Trophoblast cell (in vitro differentiated cells and primary cell): Measurements from ENCODE around the gene TNRC6B.
"Not testable (repeated sequence)": the region's sequence is repeated elsewhere in the genome, so short reads cannot be mapped to it uniquely, and the experiment has no call there.

Experiments
- DNase-seq, 2 donors: peaks; one replicate each; pipeline ENCODE4 v3.0.0-alpha.2; 2016
- H2AFZ ChIP-seq: 2 replicates; pipeline ENCODE4 v1.6.1; 2013; ENCODE audit warnings: low read length, moderate library complexity, mild to moderate bottlenecking; ENCODE audit not compliant: insufficient read depth, poor library complexity
- H2AK5ac ChIP-seq: 2 replicates; pipeline ENCODE4 v1.6.1; 2013; ENCODE audit warnings: mild to moderate bottlenecking, low read length
- H2BK120ac ChIP-seq: 2 replicates; pipeline ENCODE4 v1.6.1; 2013; ENCODE audit warnings: low read length, mild to moderate bottlenecking, moderate library complexity; ENCODE audit not compliant: insufficient read depth, poor library complexity
- H2BK12ac ChIP-seq: 2 replicates; pipeline ENCODE4 v1.6.1; 2013; ENCODE audit warnings: mild to moderate bottlenecking, low read length, moderate library complexity
- H2BK5ac ChIP-seq: 2 replicates; pipeline ENCODE4 v1.6.1; 2013; ENCODE audit warnings: low read length, low read depth, moderate library complexity, mild to moderate bottlenecking; ENCODE audit not compliant: poor library complexity
- H3K14ac ChIP-seq: 2 replicates; pipeline ENCODE4 v1.6.1; 2013; ENCODE audit warnings: mild to moderate bottlenecking, low read length
- H3K18ac ChIP-seq: 2 replicates; pipeline ENCODE4 v1.6.1; 2013; ENCODE audit warnings: mild to moderate bottlenecking, low read length
- H3K23ac ChIP-seq: 2 replicates; pipeline ENCODE4 v1.6.1; 2013; ENCODE audit warnings: low read length
- H3K27ac ChIP-seq: 2 replicates; pipeline ENCODE4 v1.5.1; 2013; ENCODE audit warnings: low read depth, mild to moderate bottlenecking, inconsistent platforms, low read length, moderate library complexity
- H3K27me3 ChIP-seq: 2 replicates; pipeline ENCODE4 v1.6.1; 2013; ENCODE audit warnings: inconsistent platforms, mild to moderate bottlenecking, low read length, moderate library complexity; ENCODE audit not compliant: insufficient read depth
- H3K36me3 ChIP-seq, 2 experiments: 1 replicate in 1 of 2; 2 replicates in 1 of 2; pipeline ENCODE4 v1.6.1; 2013; ENCODE audit warnings: low read length in 2 of 2, mild to moderate bottlenecking in 2 of 2, moderate library complexity in 1 of 2; ENCODE audit not compliant: insufficient read depth in 2 of 2, control insufficient read depth in 1 of 2
- H3K4ac ChIP-seq: 2 replicates; pipeline ENCODE4 v1.6.1; 2013; ENCODE audit warnings: low read depth, mild to moderate bottlenecking, low read length, moderate library complexity
- H3K4me1 ChIP-seq, 2 experiments: 1 replicate in 1 of 2; 2 replicates in 1 of 2; pipeline ENCODE4 v1.6.1; 2013; ENCODE audit warnings: low read length in 2 of 2, mild to moderate bottlenecking in 2 of 2, moderate library complexity in 1 of 2; ENCODE audit not compliant: insufficient read depth in 2 of 2, control insufficient read depth in 1 of 2
- H3K4me2 ChIP-seq: 2 replicates; pipeline ENCODE4 v1.6.1; 2013; ENCODE audit warnings: inconsistent platforms, mild to moderate bottlenecking, low read length, moderate library complexity
- H3K4me3 ChIP-seq: 2 replicates; pipeline ENCODE4 v1.5.1; 2013; ENCODE audit warnings: mild to moderate bottlenecking, low read depth, low read length, inconsistent platforms
- H3K79me1 ChIP-seq: one replicate; pipeline ENCODE4 v1.6.1; 2013; ENCODE audit warnings: low read length
- H3K79me2 ChIP-seq: 2 replicates; pipeline ENCODE4 v1.6.1; 2013; ENCODE audit warnings: low read length, mild to moderate bottlenecking; ENCODE audit not compliant: control insufficient read depth, insufficient read depth, poor library complexity
- H3K9ac ChIP-seq: 2 replicates; pipeline ENCODE4 v1.6.1; 2013; ENCODE audit warnings: mild to moderate bottlenecking, low read length
- H3K9me3 ChIP-seq: 2 replicates; pipeline ENCODE4 v1.6.1; 2013; ENCODE audit warnings: low read depth, mild to moderate bottlenecking, control low read depth, inconsistent platforms, low read length; ENCODE audit not compliant: insufficient read depth
- H4K12ac ChIP-seq: 2 replicates; pipeline ENCODE4 v1.6.1; 2013; ENCODE audit warnings: low read depth, mild to moderate bottlenecking, low read length, moderate library complexity
- H4K8ac ChIP-seq: 2 replicates; pipeline ENCODE4 v1.6.1; 2013; ENCODE audit warnings: low read depth, mild to moderate bottlenecking, low read length, moderate library complexity
- H4K91ac ChIP-seq: one replicate; pipeline ENCODE4 v1.6.1; 2013; ENCODE audit warnings: low read depth, mild to moderate bottlenecking, low read length, moderate library complexity
- WGBS: extraction: QIAGEN DNeasy Blood & Tissue Kit; methylation state at CpG from one replicate; pipeline ENCODE4 v1.1.7; 2013; ENCODE audit warnings: missing lambda C conversion rate; ENCODE audit not compliant: insufficient read length, insufficient coverage; ENCODE audit errors: extremely low coverage; 5-methylcytosine and 5-hydroxymethylcytosine counted together

The TNRC6B gene

DNA sequence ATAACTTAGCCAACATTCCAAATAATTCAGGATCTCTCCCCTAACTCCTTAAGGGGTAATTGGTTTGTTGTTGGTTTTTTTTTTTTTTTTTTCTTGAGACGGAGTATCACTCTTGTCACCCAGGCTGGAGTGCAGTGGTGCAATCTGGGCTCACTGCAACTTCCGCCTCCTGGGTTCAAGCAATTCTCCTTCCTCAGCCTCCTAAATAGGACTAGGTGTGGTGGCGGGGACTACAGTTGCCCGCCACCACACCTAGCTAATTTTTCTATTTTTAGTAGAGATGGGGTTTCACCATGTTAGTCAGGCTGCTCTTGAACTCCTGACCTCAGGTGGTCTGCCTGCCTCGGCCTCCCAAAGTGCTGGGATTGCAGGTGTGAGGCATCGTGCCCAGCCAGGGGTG is 21.0 kb upstream of the TNRC6B start:
- not testable (repeated sequence) for H4K8ac ChIP-seq, H2BK5ac ChIP-seq, H3K4ac ChIP-seq, H3K4me3 ChIP-seq, H3K4me1 ChIP-seq, H2AK5ac ChIP-seq, H3K9me3 ChIP-seq, H3K9ac ChIP-seq, DNase-seq, H3K18ac ChIP-seq, H3K27ac ChIP-seq, H2AFZ ChIP-seq, H3K14ac ChIP-seq, H3K27me3 ChIP-seq, H3K36me3 ChIP-seq, H4K91ac ChIP-seq, H2BK12ac ChIP-seq, H3K79me2 ChIP-seq, H3K4me2 ChIP-seq, H3K79me1 ChIP-seq, H4K12ac ChIP-seq, H3K23ac ChIP-seq, H2BK120ac ChIP-seq
- no CpG with 5 or more reads among the region's 6 CpGs for WGBS

DNA sequence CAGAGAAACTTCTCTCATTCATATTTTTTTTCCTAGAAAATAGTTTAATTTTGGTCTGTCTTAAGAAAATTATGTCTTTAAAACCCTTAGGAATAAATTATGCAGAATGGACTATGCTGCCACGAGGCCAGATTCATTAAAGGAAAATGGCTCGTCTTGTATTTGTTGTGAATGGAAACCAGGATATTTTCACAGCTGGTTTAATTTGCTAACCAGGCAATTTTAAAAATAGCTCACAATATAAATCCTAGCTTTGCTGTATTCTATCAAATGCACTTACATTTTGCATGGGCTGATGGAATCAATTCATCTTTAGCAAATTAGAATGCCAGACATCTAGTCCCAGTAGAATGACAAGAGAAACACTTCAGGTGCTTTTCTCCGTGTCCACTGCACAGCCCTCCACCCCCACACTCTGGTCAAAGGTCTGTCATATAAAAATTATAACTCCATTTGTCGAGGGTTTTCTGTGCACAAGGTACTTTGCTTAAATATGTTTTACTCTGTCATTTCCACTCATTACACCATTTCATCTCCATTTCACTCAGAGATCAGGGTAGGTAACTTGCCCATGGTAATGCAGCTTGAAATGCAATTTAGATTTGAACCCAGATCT is 20.3 kb upstream of the TNRC6B start:
- no peak overlapping the region for H3K18ac ChIP-seq
- H2BK5ac ChIP-seq, result no peak overlapping the region
- H3K27ac ChIP-seq, result no peak overlapping the region
- no peak overlapping the region for H4K8ac ChIP-seq
- no peak overlapping the region for H3K4me3 ChIP-seq
- no peak overlapping the region for H2BK12ac ChIP-seq
- no peak overlapping the region for H3K23ac ChIP-seq
- H3K79me1 ChIP-seq, result no peaks in the 10 kb centered on the region
- no peaks in the 10 kb centered on the region for H3K79me2 ChIP-seq
- H4K91ac ChIP-seq, result no peak overlapping the region
- no peak overlapping the region for H2AFZ ChIP-seq
- no peak overlapping the region for H3K4ac ChIP-seq
- no CpG with 5 or more reads among the region's 4 CpGs for WGBS
- no peak overlapping the region for H3K14ac ChIP-seq
- no peak overlapping the region for H2AK5ac ChIP-seq
- no peak overlapping the region for H3K9ac ChIP-seq
- no peaks in the 10 kb centered on the region for H3K9me3 ChIP-seq
- H3K4me2 ChIP-seq, result no peak overlapping the region
- H3K36me3 ChIP-seq, result no peaks in the 10 kb centered on the region
- no peak for DNase-seq
- H3K27me3 ChIP-seq, result no peaks in the 10 kb centered on the region
- H2BK120ac ChIP-seq, result no peak overlapping the region
- H3K4me1 ChIP-seq, result no peaks in the 10 kb centered on the region
- H4K12ac ChIP-seq, result no peak overlapping the region

DNA sequence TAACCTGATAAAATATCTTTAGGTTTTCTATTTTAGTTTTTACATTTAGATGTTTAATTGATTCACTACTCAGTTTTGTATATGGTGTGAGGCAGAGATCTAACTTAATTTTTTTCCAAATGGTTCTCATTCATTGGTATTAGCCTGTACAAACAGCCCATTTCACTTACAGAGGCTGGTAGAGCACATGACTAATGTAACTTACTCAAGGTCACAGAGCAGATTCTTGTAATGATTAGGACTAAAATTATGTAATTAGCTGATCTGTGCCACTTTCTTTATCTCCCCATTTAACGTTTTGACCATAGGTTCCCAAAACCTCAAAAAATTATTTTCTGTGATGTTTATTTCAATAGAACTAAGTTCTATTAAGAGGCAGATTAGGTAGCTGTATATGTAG is 16.5 kb upstream of the TNRC6B start:
- no peak overlapping the region for H3K9ac ChIP-seq
- no peak overlapping the region for H3K14ac ChIP-seq
- no peak overlapping the region for H3K4me2 ChIP-seq
- no peaks in the 10 kb centered on the region for H3K79me1 ChIP-seq
- DNase-seq, result no peak
- no peaks in the 10 kb centered on the region for H3K36me3 ChIP-seq
- WGBS, result no CpG with 5 or more reads among the region's 1 CpG
- H2AFZ ChIP-seq, result no peak overlapping the region
- H4K8ac ChIP-seq, result no peak overlapping the region
- H3K23ac ChIP-seq, result no peak overlapping the region
- H3K27ac ChIP-seq, result no peak overlapping the region
- H2BK120ac ChIP-seq, result no peak overlapping the region
- no peak overlapping the region for H3K4ac ChIP-seq
- H4K91ac ChIP-seq, result no peak overlapping the region
- no peaks in the 10 kb centered on the region for H3K27me3 ChIP-seq
- no peaks in the 10 kb centered on the region for H3K9me3 ChIP-seq
- no peaks in the 10 kb centered on the region for H3K79me2 ChIP-seq
- H3K4me1 ChIP-seq, result no peaks in the 10 kb centered on the region
- H4K12ac ChIP-seq, result no peak overlapping the region
- H3K18ac ChIP-seq, result no peak overlapping the region
- no peak overlapping the region for H2AK5ac ChIP-seq
- no peak overlapping the region for H2BK5ac ChIP-seq
- H2BK12ac ChIP-seq, result no peak overlapping the region
- H3K4me3 ChIP-seq, result no peak overlapping the region

DNA sequence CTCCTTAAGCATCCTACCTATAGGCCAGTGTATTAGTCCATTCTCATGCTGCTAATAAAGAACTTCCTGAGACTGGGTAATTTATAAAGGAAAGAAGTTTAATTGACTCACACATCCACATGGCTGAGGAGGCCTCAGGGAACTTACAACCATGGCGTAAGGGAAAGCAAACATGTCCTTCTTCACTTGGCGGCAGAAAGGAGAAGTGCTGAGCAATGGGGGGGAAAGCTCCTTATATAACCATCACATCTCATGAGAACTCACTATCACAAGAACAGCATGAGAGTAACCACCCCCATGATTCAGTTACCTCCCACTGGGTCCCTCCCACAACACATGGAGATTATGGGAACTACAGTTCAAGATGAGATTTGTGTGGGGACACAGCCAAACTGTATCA is 12.2 kb upstream of the TNRC6B start:
- not testable (repeated sequence) for H2AK5ac ChIP-seq

More for the DNA sequence above, 12.2 kb upstream of the TNRC6B start:
- H3K18ac ChIP-seq, DNase-seq, H3K23ac ChIP-seq, H4K8ac ChIP-seq, H3K14ac ChIP-seq, H3K4me2 ChIP-seq, H3K36me3 ChIP-seq, H3K4me3 ChIP-seq, H3K27ac ChIP-seq, H3K79me1 ChIP-seq, H3K27me3 ChIP-seq, H2AFZ ChIP-seq, H3K9me3 ChIP-seq, H4K12ac ChIP-seq, H3K4me1 ChIP-seq, H2BK12ac ChIP-seq, H3K79me2 ChIP-seq, H3K9ac ChIP-seq, H4K91ac ChIP-seq, H2BK120ac ChIP-seq, H2BK5ac ChIP-seq, H3K4ac ChIP-seq: not testable (repeated sequence)
- no CpG with 5 or more reads among the region's 2 CpGs for WGBS
